Keratinocyte (primary cell): ENCODE data around the gene TMEM45A. TPM values are rescaled to one million over a fixed set of nuclear protein-coding genes. Genes with fewer than 3 reads are reported as not detected.
A peak's percentile ranks its signal among the peaks of the same experiment; 100 is the strongest.

Experiments used
- DNase-seq: peaks from one replicate; pipeline ENCODE4 v3.0.0-alpha.2; 2011; ENCODE audit warnings: low read depth, missing footprints, low spot score
- FAIRE-seq: peaks from 2 replicates; lab custom pipeline; 2011; peaks lifted over from hg19 to GRCh38; lab: Jason Lieb, UNC
- H2AFZ ChIP-seq: 2 replicates; pipeline ENCODE4 v1.6.0; 2012; ENCODE audit warnings: low read length, control low read depth, inconsistent platforms; ENCODE audit not compliant: control insufficient read depth
- H3K27ac ChIP-seq: 2 replicates; pipeline ENCODE4 v1.5.1; 2011; ENCODE audit warnings: low read length; ENCODE audit not compliant: control insufficient read depth, insufficient read depth
- H3K27me3 ChIP-seq: 3 replicates; pipeline ENCODE4 v1.6.0; 2011; ENCODE audit warnings: low read length; ENCODE audit not compliant: control insufficient read depth, insufficient read depth; ENCODE audit errors: extremely low read depth
- H3K36me3 ChIP-seq, 2 experiments: 2 replicates in 1 of 2; 3 replicates in 1 of 2; pipeline ENCODE4 v1.5.1; 2011; ENCODE audit warnings: low read length in 2 of 2, mild to moderate bottlenecking in 1 of 2; ENCODE audit not compliant: control insufficient read depth in 2 of 2, insufficient read depth in 2 of 2; ENCODE audit errors: extremely low read depth in 1 of 2
- H3K4me1 ChIP-seq: 3 replicates; pipeline ENCODE4 v1.5.1; 2011; ENCODE audit warnings: low read length; ENCODE audit not compliant: control insufficient read depth, insufficient read depth; ENCODE audit errors: extremely low read depth
- H3K4me2 ChIP-seq: 3 replicates; pipeline ENCODE4 v1.6.0; 2011; ENCODE audit warnings: low read depth, low read length; ENCODE audit not compliant: control insufficient read depth, insufficient read depth; ENCODE audit errors: extremely low read depth
- H3K4me3 ChIP-seq, 3 experiments: fragments of 200-600 bp in 1 of 3; sonication (generic) in 1 of 3; 2 replicates in 2 of 3; 3 replicates in 1 of 3; pipeline ENCODE4 v1.5.1; 2011 to 2016; ENCODE audit warnings: low read length in 3 of 3, mild to moderate bottlenecking in 3 of 3, control low read depth in 2 of 3, inconsistent platforms in 1 of 3, low read depth in 1 of 3, mixed read lengths in 1 of 3, mixed run types in 1 of 3, moderate library complexity in 1 of 3; ENCODE audit not compliant: control insufficient read depth in 2 of 3, insufficient read depth in 2 of 3; ENCODE audit errors: extremely low read depth in 1 of 3
- H3K79me2 ChIP-seq: 2 replicates; pipeline ENCODE4 v1.6.0; 2012; ENCODE audit warnings: low read length; ENCODE audit not compliant: control insufficient read depth, insufficient read depth
- H3K9ac ChIP-seq: 3 replicates; pipeline ENCODE4 v1.6.0; 2011; ENCODE audit warnings: low read length; ENCODE audit not compliant: control insufficient read depth, insufficient read depth; ENCODE audit errors: extremely low read depth
- H3K9me1 ChIP-seq: 3 replicates; pipeline ENCODE4 v1.6.0; 2011; ENCODE audit warnings: low read length; ENCODE audit not compliant: control insufficient read depth, insufficient read depth; ENCODE audit errors: extremely low read depth
- H3K9me3 ChIP-seq: 2 replicates; pipeline ENCODE4 v1.5.1; 2012; ENCODE audit warnings: low read depth, low read length; ENCODE audit not compliant: control insufficient read depth
- H4K20me1 ChIP-seq: 3 replicates; pipeline ENCODE4 v1.6.0; 2011; ENCODE audit warnings: low read length; ENCODE audit not compliant: control insufficient read depth, insufficient read depth; ENCODE audit errors: extremely low read depth
- EZH2 ChIP-seq: IDR thresholded peaks from one replicate; pipeline ENCODE4 v1.6.1; 2012; ENCODE audit warnings: inconsistent platforms, mild to moderate bottlenecking, low read length, moderate library complexity
- dilution Hi-C: fragments of 300-500 bp; cut with MboI; formaldehyde crosslinking; loops from one replicate; pipeline ENCODE4 v1.7.0; 2020; ENCODE audit warnings: low sequenced_read_pairs; ENCODE audit not compliant: extremely low pct_ligation_motif_present
- polyA plus RNA-seq, 5 experiments: library from polyadenylated mRNA; depleted of rRNA in 3 of 5; stranded (reverse) in 3 of 5; stranded (forward) in 1 of 5; unstranded in 1 of 5; fragments of >200 nt; gene quantifications; 1 replicate in 1 of 5; 2 replicates in 3 of 5; 3 replicates in 1 of 5; pipeline versions ENCODE4 v1.2.1 to v1.2.3, GENCODE V29; 2011 to 2012; ENCODE audit warnings: missing spikeins in 2 of 5, low read depth in 1 of 5, low replicate concordance in 1 of 5
- TF ChIP-seq, protein P1 (sequence below), 3 experiments: IDR thresholded peaks in 1 of 3; conservative IDR thresholded peaks in 1 of 3; optimal IDR thresholded peaks in 1 of 3; 2 replicates in 2 of 3; 3 replicates in 1 of 3; pipeline versions ENCODE3 to v1.5.1; 2011; ENCODE audit warnings: low read length in 3 of 3, mild to moderate bottlenecking in 3 of 3, moderate library complexity in 2 of 3, control low read depth in 1 of 3, inconsistent platforms in 1 of 3; ENCODE audit not compliant: insufficient read depth in 2 of 3; ENCODE audit errors: extremely low read depth in 1 of 3

TMEM45A gene
- polyA plus RNA-seq, 1 donor (not counting 4 experiments of a cell fraction or from before 2014, with no cell fraction given), result 57.2 TPM

DNA sequence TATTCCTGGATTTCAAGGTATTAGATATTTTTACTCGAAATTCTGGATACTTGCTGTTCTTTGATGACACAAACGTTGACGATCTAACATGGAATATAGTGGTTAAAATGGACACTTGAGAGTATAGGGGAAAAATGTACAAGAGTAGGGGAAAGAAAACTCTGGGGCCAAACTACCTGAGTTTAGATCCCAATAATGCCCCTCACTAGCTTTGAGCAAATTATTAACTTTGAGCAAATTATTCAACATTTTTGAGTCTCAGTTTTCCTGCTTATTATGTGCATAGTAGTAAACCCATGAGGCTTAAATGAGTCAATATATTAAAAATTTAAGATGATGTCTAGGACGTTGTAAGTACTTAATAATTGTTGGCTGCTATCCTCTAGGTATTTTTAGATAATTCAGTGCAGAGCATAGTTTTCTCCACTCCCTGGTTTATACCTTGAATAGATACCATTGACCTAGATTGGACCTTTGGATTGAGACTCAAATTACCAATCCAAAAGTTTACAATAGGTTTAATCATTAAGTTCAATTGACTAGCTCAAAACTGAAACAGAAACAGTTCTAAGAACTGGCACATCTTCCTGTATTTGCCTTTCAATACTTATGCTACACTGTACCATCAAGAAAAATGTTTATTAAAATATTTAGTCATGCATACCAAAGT lies 121.4 kb downstream of the TMEM45A start:
- H3K27me3 ChIP-seq, result no peaks in the 10 kb centered on the region
- no peaks in the 10 kb centered on the region for H3K9me1 ChIP-seq
- no peak overlapping the region for H3K4me2 ChIP-seq
- no peak for TF ChIP-seq EZH2
- TF ChIP-seq, protein P1, sequence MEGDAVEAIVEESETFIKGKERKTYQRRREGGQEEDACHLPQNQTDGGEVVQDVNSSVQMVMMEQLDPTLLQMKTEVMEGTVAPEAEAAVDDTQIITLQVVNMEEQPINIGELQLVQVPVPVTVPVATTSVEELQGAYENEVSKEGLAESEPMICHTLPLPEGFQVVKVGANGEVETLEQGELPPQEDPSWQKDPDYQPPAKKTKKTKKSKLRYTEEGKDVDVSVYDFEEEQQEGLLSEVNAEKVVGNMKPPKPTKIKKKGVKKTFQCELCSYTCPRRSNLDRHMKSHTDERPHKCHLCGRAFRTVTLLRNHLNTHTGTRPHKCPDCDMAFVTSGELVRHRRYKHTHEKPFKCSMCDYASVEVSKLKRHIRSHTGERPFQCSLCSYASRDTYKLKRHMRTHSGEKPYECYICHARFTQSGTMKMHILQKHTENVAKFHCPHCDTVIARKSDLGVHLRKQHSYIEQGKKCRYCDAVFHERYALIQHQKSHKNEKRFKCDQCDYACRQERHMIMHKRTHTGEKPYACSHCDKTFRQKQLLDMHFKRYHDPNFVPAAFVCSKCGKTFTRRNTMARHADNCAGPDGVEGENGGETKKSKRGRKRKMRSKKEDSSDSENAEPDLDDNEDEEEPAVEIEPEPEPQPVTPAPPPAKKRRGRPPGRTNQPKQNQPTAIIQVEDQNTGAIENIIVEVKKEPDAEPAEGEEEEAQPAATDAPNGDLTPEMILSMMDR (optimal IDR thresholded peaks at IDR 0.05 in 1 of 3, IDR thresholded peaks at IDR 0.05 in 1 of 3, conservative IDR thresholded peaks at IDR 0.05 in 1 of 3; ENCODE audit: extremely low read depth in 1 of 3, insufficient read depth in 2 of 3, low read length in 3 of 3), result no peak
- H3K36me3 ChIP-seq, result no peaks in the 10 kb centered on the region
- no peak overlapping the region for H2AFZ ChIP-seq
- dilution Hi-C loops, result no loop called here
- H3K4me3 ChIP-seq, result no peak overlapping the region
- H4K20me1 ChIP-seq, result no peaks in the 10 kb centered on the region
- H3K9me3 ChIP-seq, result no peaks in the 10 kb centered on the region
- DNase-seq (no peak), FAIRE-seq (no peak)
- H3K4me1 ChIP-seq, result no peaks in the 10 kb centered on the region
- H3K79me2 ChIP-seq, result no peaks in the 10 kb centered on the region
- H3K9ac ChIP-seq, result no peak overlapping the region
- no peak overlapping the region for H3K27ac ChIP-seq

GRCh38 chr3:100614941-100615340 lies 122.5 kb downstream of the TMEM45A start:
- Histone ChIP-seq H3K27ac (no peak overlapping the region), H3K4me1 (no peaks in the 10 kb centered on the region), H3K9ac (no peak overlapping the region), H3K9me3 (no peaks in the 10 kb centered on the region), H3K36me3 (no peaks in the 10 kb centered on the region), H3K27me3 (no peaks in the 10 kb centered on the region), H3K9me1 (no peaks in the 10 kb centered on the region), H3K4me3 (no peak overlapping the region), H3K79me2 (no peaks in the 10 kb centered on the region), H4K20me1 (no peaks in the 10 kb centered on the region), H2AFZ (no peak overlapping the region), H3K4me2 (no peak overlapping the region)
- FAIRE-seq (peak; percentile 9), DNase-seq (no peak)
- dilution Hi-C loops, result no loop called here
- no peak for TF ChIP-seq EZH2
- TF ChIP-seq, protein P1 (optimal IDR thresholded peaks at IDR 0.05 in 1 of 3, IDR thresholded peaks at IDR 0.05 in 1 of 3, conservative IDR thresholded peaks at IDR 0.05 in 1 of 3; ENCODE audit: extremely low read depth in 1 of 3, insufficient read depth in 2 of 3, low read length in 3 of 3), result no peak
